ENCODE data around the gene IGSF23. TPM values are rescaled to one million over a fixed set of nuclear protein-coding genes. Genes with fewer than 3 reads are reported as not detected.
A peak's percentile ranks its signal among the peaks of the same experiment; 100 is the strongest.

IGSF23 gene
- total and polyA plus RNA-seq, 12 donors: not detected

DNA sequence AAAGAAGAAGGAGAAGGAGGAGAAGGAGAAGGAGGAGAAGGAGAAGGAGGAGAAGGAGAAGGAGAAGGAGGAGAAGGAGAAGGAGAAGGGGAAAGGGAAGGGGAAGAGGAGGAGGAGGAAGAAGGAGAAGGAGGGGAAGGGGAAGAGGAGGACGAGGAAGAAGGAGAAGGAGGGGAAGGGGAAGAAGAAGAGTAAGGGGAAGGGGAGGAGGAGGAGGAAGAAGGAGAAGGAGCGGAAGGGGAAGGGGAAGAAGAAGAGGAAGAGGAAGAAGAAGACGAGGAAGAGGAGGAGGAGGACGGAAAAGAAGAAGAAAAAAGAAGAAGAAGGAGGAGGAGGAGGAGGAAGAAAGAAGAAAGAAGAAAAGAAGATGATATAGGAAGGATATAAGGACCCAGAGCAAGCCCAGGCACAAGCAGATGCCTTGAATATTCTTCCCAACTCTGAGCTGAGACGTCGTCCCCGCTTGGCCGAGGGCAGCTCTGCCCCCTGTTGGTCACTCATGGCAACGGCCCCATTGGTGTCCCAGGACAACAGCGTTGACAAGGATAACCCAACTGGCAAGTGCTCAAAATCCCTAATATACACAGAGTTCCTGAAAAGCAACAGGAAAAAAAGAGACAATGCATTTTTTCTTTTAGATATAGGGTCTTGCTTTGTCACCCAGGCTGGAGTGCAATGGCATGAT lies 30.6 kb upstream of the IGSF23 start:
- intact Hi-C loops (cut with DNase I): no loop called here
- Histone ChIP-seq H3K4me3 (no peak overlapping the region), H3K9me3 (replicated peaks in 1 of 3) (no peaks in the 10 kb centered on the region), H3K36me3 (replicated peaks in 1 of 2) (no peaks in the 10 kb centered on the region), H3K27me3 (peaks cover 6% of the 10 kb centered on the region), H3K27ac (no peak overlapping the region), H3K4me1 (replicated peaks in 1 of 2) (no peaks in the 10 kb centered on the region)
- TF ChIP-seq, protein P1, sequence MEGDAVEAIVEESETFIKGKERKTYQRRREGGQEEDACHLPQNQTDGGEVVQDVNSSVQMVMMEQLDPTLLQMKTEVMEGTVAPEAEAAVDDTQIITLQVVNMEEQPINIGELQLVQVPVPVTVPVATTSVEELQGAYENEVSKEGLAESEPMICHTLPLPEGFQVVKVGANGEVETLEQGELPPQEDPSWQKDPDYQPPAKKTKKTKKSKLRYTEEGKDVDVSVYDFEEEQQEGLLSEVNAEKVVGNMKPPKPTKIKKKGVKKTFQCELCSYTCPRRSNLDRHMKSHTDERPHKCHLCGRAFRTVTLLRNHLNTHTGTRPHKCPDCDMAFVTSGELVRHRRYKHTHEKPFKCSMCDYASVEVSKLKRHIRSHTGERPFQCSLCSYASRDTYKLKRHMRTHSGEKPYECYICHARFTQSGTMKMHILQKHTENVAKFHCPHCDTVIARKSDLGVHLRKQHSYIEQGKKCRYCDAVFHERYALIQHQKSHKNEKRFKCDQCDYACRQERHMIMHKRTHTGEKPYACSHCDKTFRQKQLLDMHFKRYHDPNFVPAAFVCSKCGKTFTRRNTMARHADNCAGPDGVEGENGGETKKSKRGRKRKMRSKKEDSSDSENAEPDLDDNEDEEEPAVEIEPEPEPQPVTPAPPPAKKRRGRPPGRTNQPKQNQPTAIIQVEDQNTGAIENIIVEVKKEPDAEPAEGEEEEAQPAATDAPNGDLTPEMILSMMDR (IDR thresholded peaks at IDR 0.05): peak; percentile 49 to 66 (median 54)
- no peak for TF ChIP-seq POLR2A (IDR thresholded peaks at IDR 0.05)
- WGBS, 4 donors: 25 to 31% (median 27%) methylated on average over 10 of the region's 10 CpGs
- DNase-seq: peak in 6 of 7 donors; percentile 46 to 79 (median 64)

DNA sequence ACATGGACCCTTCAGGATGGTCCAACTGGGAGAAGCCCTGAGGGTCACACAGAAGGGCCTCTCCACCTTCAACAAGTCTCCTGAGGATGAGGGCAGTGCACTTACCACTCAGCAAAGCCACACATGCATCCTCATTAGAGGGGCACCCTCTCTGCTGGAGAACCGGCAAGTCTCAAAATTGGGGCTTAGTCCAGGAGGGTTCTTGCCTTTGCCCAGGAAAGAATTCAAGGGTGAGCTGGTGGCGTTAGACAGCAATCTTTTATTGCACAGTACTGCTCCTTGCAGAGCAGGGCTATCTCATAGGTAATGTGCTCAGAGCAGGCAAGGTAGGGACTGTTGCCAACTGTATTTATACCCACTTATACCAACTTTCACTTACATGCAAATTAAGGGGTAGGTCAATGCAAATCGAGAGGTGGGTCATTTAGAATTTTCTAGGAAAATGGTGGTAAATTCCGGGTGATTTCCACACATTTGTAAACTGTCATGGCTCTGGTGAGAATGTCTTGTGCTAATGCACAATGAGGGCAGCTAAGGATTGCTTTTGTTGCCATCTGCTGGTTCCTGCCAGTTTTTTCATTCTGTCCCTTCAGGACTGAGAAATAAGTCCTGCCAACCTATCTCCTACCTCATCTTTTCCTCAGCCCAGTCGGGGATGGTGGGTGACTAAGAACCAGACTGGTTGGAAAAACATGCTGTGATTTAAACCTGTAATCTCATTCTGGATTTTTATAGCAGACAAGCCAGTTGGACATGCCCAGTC lies 27.8 kb upstream of the IGSF23 start:
- WGBS, 4 donors: 49 to 64% (median 55%) methylated on average over 4 to 5 of the region's 5 CpGs
- intact Hi-C loops (cut with DNase I): no loop called here
- Histone ChIP-seq H3K9me3 (replicated peaks in 1 of 3) (no peaks in the 10 kb centered on the region), H3K36me3 (replicated peaks in 1 of 2) (no peaks in the 10 kb centered on the region), H3K27me3 (peaks cover 6% of the 10 kb centered on the region), H3K4me3 (no peak overlapping the region), H3K27ac (no peak overlapping the region), H3K4me1 (replicated peaks in 1 of 2) (no peaks in the 10 kb centered on the region)
- DNase-seq: peak in 3 of 7 donors; percentile 34 to 49 (median 48)
- TF ChIP-seq, protein P1 (IDR thresholded peaks at IDR 0.05): peak in 5 of 6 experiments; percentile 13 to 39 (median 25)
- no peak for TF ChIP-seq POLR2A (IDR thresholded peaks at IDR 0.05)

- WGBS, 4 donors: 74 to 86% (median 78%) methylated on average over 2 of the region's 2 CpGs
- no peak for DNase-seq
- TF ChIP-seq POLR2A (IDR thresholded peaks at IDR 0.05): no peak
- TF ChIP-seq, protein P1 (IDR thresholded peaks at IDR 0.05): peak in 1 of 6 experiments; percentile 10
- intact Hi-C loops (cut with DNase I): no loop called here
- Histone ChIP-seq H3K27me3 (peaks cover 4% of the 10 kb centered on the region), H3K27ac (no peak overlapping the region), H3K36me3 (replicated peaks in 1 of 2) (no peaks in the 10 kb centered on the region), H3K9me3 (replicated peaks in 1 of 3) (no peaks in the 10 kb centered on the region), H3K4me1 (replicated peaks in 1 of 2) (no peaks in the 10 kb centered on the region), H3K4me3 (no peak overlapping the region)
Measured at GRCh38 chr19:44587963-44588770, 25.2 kb upstream of the IGSF23 start.

DNA sequence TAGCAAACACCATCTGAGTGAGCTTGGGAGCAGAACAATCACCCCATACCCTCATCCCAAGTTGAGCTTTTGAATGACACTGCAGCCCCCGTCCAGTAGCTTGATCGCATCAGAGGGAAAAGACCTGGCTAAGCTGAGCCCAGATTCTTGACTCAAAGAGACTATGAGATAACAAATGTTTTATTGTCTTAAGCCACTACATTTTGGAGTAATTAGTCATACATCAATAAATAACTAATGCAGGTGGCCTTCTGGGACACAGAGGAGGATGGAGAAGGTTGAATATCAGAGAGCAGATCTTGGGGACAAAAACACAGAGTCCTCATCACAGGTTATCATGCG lies 24.6 kb upstream of the IGSF23 start:
- intact Hi-C loops (cut with DNase I): no loop called here
- no peak overlapping the region for H3K4me3 ChIP-seq
- no peak overlapping the region for H3K27ac ChIP-seq
- H3K36me3 ChIP-seq (replicated peaks in 1 of 2): no peaks in the 10 kb centered on the region
- no peaks in the 10 kb centered on the region for H3K9me3 ChIP-seq (replicated peaks in 1 of 3)
- H3K27me3 ChIP-seq: no peaks in the 10 kb centered on the region
- H3K4me1 ChIP-seq (replicated peaks in 1 of 2): no peaks in the 10 kb centered on the region
- TF ChIP-seq POLR2A (IDR thresholded peaks at IDR 0.05): no peak
- TF ChIP-seq, protein P1 (IDR thresholded peaks at IDR 0.05): no peak
- WGBS, 4 donors: 45 to 69% (median 49%) methylated on average over 3 of the region's 3 CpGs
- no peak for DNase-seq

Data from adrenal gland (tissue), 12 donors.